ENCODE results near the gene MTHFS. TPM values are rescaled to one million over a fixed set of nuclear protein-coding genes. Genes with fewer than 3 reads are reported as not detected.
A peak's percentile ranks its signal among the peaks of the same experiment; 100 is the strongest.
"Not testable (repeated sequence)": the region's sequence is repeated elsewhere in the genome, so short reads cannot be mapped to it uniquely, and the experiment has no call there.

The MTHFS gene
- total RNA-seq, 1 donor: 8.4 TPM

DNA sequence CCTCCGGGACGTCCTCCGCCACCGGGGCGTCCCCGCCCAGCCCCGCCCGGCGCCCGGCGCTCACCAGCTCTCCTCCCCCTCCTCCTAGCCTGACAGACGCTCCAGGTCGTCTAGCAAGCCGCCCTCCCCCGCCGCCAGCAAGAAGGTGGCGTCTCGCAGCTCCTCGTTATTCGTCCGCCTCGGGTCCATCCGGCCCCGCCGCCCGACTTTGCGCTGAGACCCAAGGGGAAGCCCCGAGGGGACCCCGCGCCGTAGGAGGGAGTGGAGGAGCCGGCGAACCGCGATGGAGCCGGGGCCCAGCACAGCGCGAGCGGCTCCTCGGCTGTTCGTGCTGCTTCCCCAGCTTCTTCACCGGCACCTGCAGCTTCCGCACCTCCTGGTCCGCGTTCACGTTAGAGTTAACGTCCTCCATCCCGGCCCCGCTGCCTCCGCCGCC, 26.3 kb upstream of the MTHFS start:
- no peak for TF ChIP-seq CTCF (IDR thresholded peaks at IDR 0.05; ENCODE audit: insufficient read depth, low read length)
- DNase-seq (ENCODE audit: low read depth): peak; percentile 22
- H3K4me3 ChIP-seq (ENCODE audit: low read depth, low read length): peak overlapping the region; percentile 86

- no peak for DNase-seq (ENCODE audit: low read depth)
- H3K4me3 ChIP-seq (ENCODE audit: low read depth, low read length): peak overlapping the region; percentile 86
- no peak for TF ChIP-seq CTCF (IDR thresholded peaks at IDR 0.05; ENCODE audit: insufficient read depth, low read length)
These were observed 25.8 kb upstream of the MTHFS start for GRCh38 chr15:79922512-79923078.

- H3K4me3 ChIP-seq (ENCODE audit: low read depth, low read length): no peak overlapping the region
- no peak for TF ChIP-seq CTCF (IDR thresholded peaks at IDR 0.05; ENCODE audit: insufficient read depth, low read length)
- no peak for DNase-seq (ENCODE audit: low read depth)
These were observed 23.1 kb upstream of the MTHFS start for GRCh38 chr15:79919749-79920511.

GRCh38 chr15:79919090-79919748, 22.4 kb upstream of the MTHFS start:
- DNase-seq (ENCODE audit: low read depth): no peak
- H3K4me3 ChIP-seq (ENCODE audit: low read depth, low read length): no peak overlapping the region
- no peak for TF ChIP-seq CTCF (IDR thresholded peaks at IDR 0.05; ENCODE audit: insufficient read depth, low read length)

- no peak for DNase-seq (ENCODE audit: low read depth)
- H3K4me3 ChIP-seq (ENCODE audit: low read depth, low read length): no peak overlapping the region
- no peak for TF ChIP-seq CTCF (IDR thresholded peaks at IDR 0.05; ENCODE audit: insufficient read depth, low read length)
These were observed 21.5 kb upstream of the MTHFS start for GRCh38 chr15:79918278-79918677.

DNA sequence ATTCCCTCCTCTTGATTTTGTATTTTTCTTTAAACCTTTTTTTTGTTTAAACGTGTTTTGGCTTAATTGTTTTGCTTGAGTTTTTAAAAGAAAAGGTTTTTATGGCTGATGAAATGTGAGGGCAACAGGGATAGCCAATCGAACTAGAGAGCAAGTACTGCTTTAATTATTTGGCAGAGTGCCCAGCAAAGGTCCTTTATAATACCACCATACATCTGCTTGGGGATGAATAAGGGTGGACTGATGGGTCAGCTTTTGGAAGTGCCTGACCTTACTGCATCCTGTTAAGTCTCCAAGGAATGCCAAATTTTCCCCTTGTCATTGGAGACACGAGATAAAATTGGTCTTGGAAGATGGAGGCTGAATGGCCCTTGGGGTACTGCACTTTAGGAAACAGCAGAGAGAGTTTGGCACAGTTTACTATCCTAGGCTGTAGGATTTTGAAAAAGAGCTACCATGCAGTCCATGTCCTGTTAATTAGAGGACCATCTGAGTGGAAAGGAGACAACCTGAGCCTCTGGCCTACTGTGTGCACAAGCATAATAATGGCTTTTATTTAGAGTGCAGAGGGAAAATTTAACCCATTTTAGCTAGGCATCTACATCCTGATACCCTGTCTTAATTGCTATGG, 19.8 kb upstream of the MTHFS start:
- TF ChIP-seq CTCF (IDR thresholded peaks at IDR 0.05; ENCODE audit: insufficient read depth, low read length): no peak
- no peak for DNase-seq (ENCODE audit: low read depth)
- H3K4me3 ChIP-seq (ENCODE audit: low read depth, low read length): no peak overlapping the region

- DNase-seq (ENCODE audit: low read depth): not testable (repeated sequence)
These were observed 19.1 kb upstream of the MTHFS start for GRCh38 chr15:79915776-79916501.

More at GRCh38 chr15:79915776-79916501, 19.1 kb upstream of the MTHFS start:
- H3K4me3 ChIP-seq (ENCODE audit: low read depth, low read length): not testable (repeated sequence)

Data from fibroblast of the aortic adventitia (primary cell).